IMR-90 (cell line): ENCODE results near the gene OR4E2. TPM values are rescaled to one million over a fixed set of nuclear protein-coding genes. Genes with fewer than 3 reads are reported as not detected.

Experiments
- ATAC-seq: fragments of 200-7000 bp; cut with Tn5 transposase; 2 replicates; pipeline ENCODE4 v1.9.1; 2020; ENCODE audit warnings: low read depth, mild to moderate bottlenecking, moderate library complexity
- BruUV-seq: library from RNA; stranded (reverse); fragments of 400-500 nt; replicated peaks from 2 replicates; lab custom pipeline; 2021; lab: Mats Ljungman, UMichigan
- CTCF ChIA-PET: fragments of 300-600 bp; formaldehyde crosslinking; extraction: SDS; loops from one replicate; lab custom pipeline; 2021; ENCODE audit warnings: antibody characterized with exemption; lab: Yijun Ruan, JAX
- POLR2A ChIA-PET: fragments of 300-600 bp; sonication (Branson Sonifier 250); formaldehyde crosslinking; loops from one replicate; lab custom pipeline; 2022; ENCODE audit warnings: antibody characterized with exemption; ENCODE audit not compliant: unreplicated experiment; lab: Charles Lee
- DNase-seq: peaks from one replicate; pipeline ENCODE4 v3.0.0; 2013
- H2AFZ ChIP-seq: replicated peaks from 2 replicates; pipeline ENCODE3; 2013; ENCODE audit warnings: low read length, mild to moderate bottlenecking; ENCODE audit not compliant: poor library complexity
- H2AK5ac ChIP-seq: 2 replicates; pipeline ENCODE4 v1.6.1; 2013; ENCODE audit warnings: low read depth, low read length, inconsistent platforms
- H2AK9ac ChIP-seq: replicated peaks from 2 replicates; pipeline ENCODE3; 2013; ENCODE audit warnings: mild to moderate bottlenecking, low read depth, low read length, moderate library complexity; ENCODE audit not compliant: poor library complexity
- H2BK120ac ChIP-seq: 2 replicates; pipeline ENCODE4 v1.6.1; 2013; ENCODE audit warnings: low read depth, low read length, inconsistent platforms
- H2BK15ac ChIP-seq: 3 replicates; pipeline ENCODE4 v1.6.1; 2013; ENCODE audit warnings: low read depth, low read length, inconsistent platforms
- H2BK20ac ChIP-seq: 2 replicates; pipeline ENCODE4 v1.6.1; 2013; ENCODE audit warnings: low read depth, mild to moderate bottlenecking, inconsistent platforms, low read length, moderate library complexity
- H2BK5ac ChIP-seq: 2 replicates; pipeline ENCODE4 v1.6.1; 2013; ENCODE audit warnings: mild to moderate bottlenecking, low read depth, low read length, inconsistent platforms; ENCODE audit not compliant: poor library complexity, severe bottlenecking
- H3K14ac ChIP-seq: replicated peaks from 2 replicates; pipeline ENCODE4 v1.6.1; 2013; ENCODE audit warnings: low read depth, low read length, inconsistent platforms
- H3K18ac ChIP-seq: 2 replicates; pipeline ENCODE4 v1.6.1; 2013; ENCODE audit warnings: low read depth, low read length, control low read depth
- H3K23ac ChIP-seq: 2 replicates; pipeline ENCODE4 v1.6.1; 2013; ENCODE audit warnings: low read depth, low read length, inconsistent platforms
- H3K27ac ChIP-seq: 2 replicates; pipeline ENCODE4 v1.5.1; 2013; ENCODE audit warnings: mild to moderate bottlenecking, control low read depth, low read length; ENCODE audit not compliant: insufficient read depth
- H3K27me3 ChIP-seq: 2 replicates; pipeline ENCODE4 v1.6.1; 2013; ENCODE audit warnings: low read length; ENCODE audit not compliant: control insufficient read depth, insufficient read depth
- H3K36me3 ChIP-seq: 2 replicates; pipeline ENCODE4 v1.6.1; 2013; ENCODE audit warnings: low read length, mixed read lengths; ENCODE audit not compliant: control insufficient read depth, insufficient read depth
- H3K4ac ChIP-seq: 2 replicates; pipeline ENCODE4 v1.6.1; 2013; ENCODE audit warnings: low read depth, low read length, inconsistent platforms
- H3K4me1 ChIP-seq: 2 replicates; pipeline ENCODE4 v1.6.1; 2013; ENCODE audit warnings: low read length, mixed read lengths; ENCODE audit not compliant: control insufficient read depth, insufficient read depth
- H3K4me2 ChIP-seq: 2 replicates; pipeline ENCODE4 v1.6.1; 2013; ENCODE audit warnings: low read depth, mild to moderate bottlenecking, control low read depth, low read length, moderate library complexity
- H3K4me3 ChIP-seq: 2 replicates; pipeline ENCODE4 v1.5.1; 2013; ENCODE audit warnings: low read depth, mild to moderate bottlenecking, control low read depth, low read length, moderate library complexity; ENCODE audit not compliant: insufficient read depth
- H3K56ac ChIP-seq: 2 replicates; pipeline ENCODE4 v1.6.1; 2013; ENCODE audit warnings: low read length, inconsistent platforms; ENCODE audit not compliant: insufficient read depth; ENCODE audit errors: extremely low read depth
- H3K79me1 ChIP-seq, 2 experiments: 2 replicates each; pipeline ENCODE4 v1.6.1; 2013; ENCODE audit warnings: low read length in 2 of 2, inconsistent platforms in 1 of 2, low read depth in 1 of 2
- H3K9ac ChIP-seq: 2 replicates; pipeline ENCODE4 v1.6.1; 2013; ENCODE audit warnings: low read depth, low read length, control low read depth
- H3K9me1 ChIP-seq: 2 replicates; pipeline ENCODE4 v1.6.1; 2013; ENCODE audit warnings: low read length, inconsistent platforms; ENCODE audit not compliant: insufficient read depth
- H3K9me3 ChIP-seq: 2 replicates; pipeline ENCODE4 v1.6.1; 2013; ENCODE audit warnings: low read length; ENCODE audit not compliant: control insufficient read depth, insufficient read depth
- H4K20me1 ChIP-seq: 2 replicates; pipeline ENCODE4 v1.6.1; 2013; ENCODE audit warnings: low read length, inconsistent platforms; ENCODE audit not compliant: insufficient read depth
- H4K5ac ChIP-seq: 2 replicates; pipeline ENCODE4 v1.6.1; 2013; ENCODE audit warnings: mild to moderate bottlenecking, low read depth, low read length, control low read depth
- H4K8ac ChIP-seq, 2 experiments: 2 replicates each; pipeline ENCODE4 v1.6.1; 2013; ENCODE audit warnings: low read depth in 2 of 2, low read length in 2 of 2, control low read depth in 1 of 2, inconsistent platforms in 1 of 2
- H4K91ac ChIP-seq: 2 replicates; pipeline ENCODE4 v1.6.1; 2013; ENCODE audit warnings: low read depth, low read length, inconsistent platforms; ENCODE audit not compliant: insufficient read depth
- BHLHE40 ChIP-seq: fragments of 150-350 bp; IDR thresholded peaks from 2 replicates; pipeline ENCODE4 v1.6.1; 2016; ENCODE audit warnings: mild to moderate bottlenecking, low read depth, low read length
- CEBPB ChIP-seq: IDR thresholded peaks from 2 replicates; pipeline ENCODE4 v1.6.1; 2012; ENCODE audit warnings: low read depth, low read length, improper control_type of control experiment
- CHD1 ChIP-seq: IDR thresholded peaks from 2 replicates; pipeline ENCODE4 v1.6.1; 2012; ENCODE audit warnings: low read depth, low read length, improper control_type of control experiment
- FOS ChIP-seq: fragments of 150-350 bp; IDR thresholded peaks from 2 replicates; pipeline ENCODE4 v1.6.1; 2016; ENCODE audit warnings: low read depth, low read length
- MAFK ChIP-seq: IDR thresholded peaks from 2 replicates; pipeline ENCODE4 v1.6.1; 2012; ENCODE audit warnings: low read depth, low read length, improper control_type of control experiment
- MAZ ChIP-seq: IDR thresholded peaks from 2 replicates; pipeline ENCODE4 v1.6.1; 2012; ENCODE audit warnings: low read depth, mild to moderate bottlenecking, low read length, improper control_type of control experiment, moderate library complexity, borderline replicate concordance
- MXI1 ChIP-seq: IDR thresholded peaks from 2 replicates; pipeline ENCODE4 v1.6.1; 2012; ENCODE audit warnings: low read depth, mild to moderate bottlenecking, low read length, moderate library complexity, borderline replicate concordance
- NFE2L2 ChIP-seq: fragments of 150-350 bp; IDR thresholded peaks from 2 replicates; pipeline ENCODE4 v1.6.1; 2016; ENCODE audit warnings: low read depth, mild to moderate bottlenecking, low read length
- POLR2A ChIP-seq: IDR thresholded peaks from 2 replicates; pipeline ENCODE4 v1.6.1; 2012; ENCODE audit warnings: mild to moderate bottlenecking, low read depth, low read length
- RAD21 ChIP-seq: IDR thresholded peaks from 2 replicates; pipeline ENCODE4 v1.6.1; 2012; ENCODE audit warnings: low read length, improper control_type of control experiment
- RCOR1 ChIP-seq: IDR thresholded peaks from 2 replicates; pipeline ENCODE4 v1.6.1; 2012; ENCODE audit warnings: mild to moderate bottlenecking, low read length, improper control_type of control experiment; ENCODE audit not compliant: insufficient replicate concordance
- RFX5 ChIP-seq: IDR thresholded peaks from 2 replicates; pipeline ENCODE4 v1.8.0; 2012; ENCODE audit warnings: low read depth, mild to moderate bottlenecking, low read length, moderate library complexity
- SMC3 ChIP-seq: fragments of 150-350 bp; IDR thresholded peaks from 2 replicates; pipeline ENCODE4 v1.6.1; 2016; ENCODE audit warnings: low read depth, mild to moderate bottlenecking, antibody characterized with exemption, low read length, moderate library complexity
- WGBS, 2 experiments: methylation state at CpG; one replicate each; pipeline versions ENCODE4 v1.1.5 to v1.1.7; 2013; ENCODE audit warnings: missing lambda C conversion rate in 2 of 2; ENCODE audit not compliant: insufficient read length in 1 of 2; ENCODE audit errors: extremely low coverage in 2 of 2; 5-methylcytosine and 5-hydroxymethylcytosine counted together
- dilution Hi-C: fragments of 300-500 bp; cut with HindIII; formaldehyde crosslinking; loops from one replicate; pipeline ENCODE4 v1.14.3; 2018; ENCODE audit warnings: low sequenced_read_pairs; ENCODE audit not compliant: unreplicated experiment
- in situ Hi-C: fragments of 300-500 bp; cut with MboI; formaldehyde crosslinking; loops from 3 replicates; pipeline ENCODE4 v1.14.3; 2019; ENCODE audit warnings: low sequenced_read_pairs, inconsistent platforms, mixed read lengths
- intact Hi-C: fragments of 100-400 bp; cut with micrococcal nuclease; formaldehyde crosslinking; loops from 2 replicates; pipeline ENCODE4 v1.10.0; 2022
- polyA plus RNA-seq, 3 experiments: library from polyadenylated mRNA; depleted of rRNA; stranded (reverse); fragments of >200 nt; gene quantifications; 2 replicates each; pipeline ENCODE4 v1.2.3, GENCODE V29; 2012; ENCODE audit warnings: low replicate concordance in 1 of 3
- total RNA-seq: library from RNA; depleted of rRNA; stranded (reverse); fragments of >200 nt; gene quantifications from 2 replicates; pipeline ENCODE4 v1.2.3, GENCODE V29; 2012
- TF ChIP-seq, protein P1 (sequence below): conservative IDR thresholded peaks from 2 replicates; pipeline ENCODE4 v1.5.1; 2012; ENCODE audit warnings: mild to moderate bottlenecking, low read depth, low read length, improper control_type of control experiment
- TF ChIP-seq, protein P2 (sequence below): fragments of 150-350 bp; IDR thresholded peaks from 2 replicates; pipeline ENCODE4 v1.6.1; 2017; ENCODE audit warnings: mild to moderate bottlenecking, antibody characterized with exemption, low read length, low read depth
- TF ChIP-seq, protein P3 (sequence below): fragments of 150-350 bp; IDR thresholded peaks from 2 replicates; pipeline ENCODE4 v1.6.1; 2016; ENCODE audit warnings: low read depth, mild to moderate bottlenecking, low read length, moderate library complexity, borderline replicate concordance

Gene OR4E2
- total and polyA plus RNA-seq, 2 of the 4 experiments (the other 2 are of a cell fraction): not detected

DNA sequence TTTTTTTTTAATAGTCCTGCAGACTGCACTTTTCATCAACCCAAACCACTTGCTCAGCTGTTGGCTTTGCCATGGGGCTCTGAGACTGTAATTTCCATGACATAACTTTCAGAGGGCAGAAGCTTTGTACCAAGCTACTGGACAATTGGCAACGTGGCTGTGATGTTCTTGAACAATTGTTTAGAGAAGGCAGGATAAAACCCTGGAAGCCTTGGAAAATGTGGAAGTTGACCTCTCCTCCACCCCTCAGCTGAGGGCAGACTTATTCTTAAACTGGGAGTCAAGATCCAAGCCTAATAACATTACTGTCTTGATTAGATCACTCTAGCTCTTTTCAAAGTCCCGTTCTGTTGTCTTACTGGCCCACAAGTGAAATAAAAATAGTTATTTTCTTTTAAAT, 17.7 kb downstream of the OR4E2 start:
- no peaks in the 10 kb centered on the region for H3K79me1 ChIP-seq
- no peaks in the 10 kb centered on the region for H3K27me3 ChIP-seq
- no peak overlapping the region for H2AK5ac ChIP-seq
- ChIA-PET POLR2A (no interaction called here), CTCF (no interaction called here)
- H2AFZ ChIP-seq: no peak overlapping the region
- H3K9ac ChIP-seq: no peak overlapping the region
- no CpG with 5 or more reads among the region's 2 CpGs for WGBS, 2 experiments
- H3K27ac ChIP-seq: no peak overlapping the region
- H2BK15ac ChIP-seq: no peak overlapping the region
- H4K5ac ChIP-seq: no peak overlapping the region
- ATAC-seq: no peak
- no peaks in the 10 kb centered on the region for H4K20me1 ChIP-seq
- no peak overlapping the region for H3K18ac ChIP-seq
- H3K9me1 ChIP-seq: no peaks in the 10 kb centered on the region
- dilution Hi-C loops (no loop called here), in situ Hi-C loops (no loop called here), intact Hi-C loops (no loop called here)
- H3K23ac ChIP-seq: no peak overlapping the region
- no peak overlapping the region for H2BK20ac ChIP-seq
- BruUV-seq: no TSS peak
- no peaks in the 10 kb centered on the region for H3K4me1 ChIP-seq
- TF ChIP-seq RFX5 (no peak), FOS (no peak), CHD1 (no peak), NFE2L2 (no peak), CEBPB (no peak), MXI1 (no peak), RAD21 (no peak), RCOR1 (no peak), POLR2A (no peak), BHLHE40 (no peak), SMC3 (no peak), MAFK (no peak), MAZ (no peak)
- TF ChIP-seq, protein P1, sequence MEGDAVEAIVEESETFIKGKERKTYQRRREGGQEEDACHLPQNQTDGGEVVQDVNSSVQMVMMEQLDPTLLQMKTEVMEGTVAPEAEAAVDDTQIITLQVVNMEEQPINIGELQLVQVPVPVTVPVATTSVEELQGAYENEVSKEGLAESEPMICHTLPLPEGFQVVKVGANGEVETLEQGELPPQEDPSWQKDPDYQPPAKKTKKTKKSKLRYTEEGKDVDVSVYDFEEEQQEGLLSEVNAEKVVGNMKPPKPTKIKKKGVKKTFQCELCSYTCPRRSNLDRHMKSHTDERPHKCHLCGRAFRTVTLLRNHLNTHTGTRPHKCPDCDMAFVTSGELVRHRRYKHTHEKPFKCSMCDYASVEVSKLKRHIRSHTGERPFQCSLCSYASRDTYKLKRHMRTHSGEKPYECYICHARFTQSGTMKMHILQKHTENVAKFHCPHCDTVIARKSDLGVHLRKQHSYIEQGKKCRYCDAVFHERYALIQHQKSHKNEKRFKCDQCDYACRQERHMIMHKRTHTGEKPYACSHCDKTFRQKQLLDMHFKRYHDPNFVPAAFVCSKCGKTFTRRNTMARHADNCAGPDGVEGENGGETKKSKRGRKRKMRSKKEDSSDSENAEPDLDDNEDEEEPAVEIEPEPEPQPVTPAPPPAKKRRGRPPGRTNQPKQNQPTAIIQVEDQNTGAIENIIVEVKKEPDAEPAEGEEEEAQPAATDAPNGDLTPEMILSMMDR: no peak
- TF ChIP-seq, protein P2, sequence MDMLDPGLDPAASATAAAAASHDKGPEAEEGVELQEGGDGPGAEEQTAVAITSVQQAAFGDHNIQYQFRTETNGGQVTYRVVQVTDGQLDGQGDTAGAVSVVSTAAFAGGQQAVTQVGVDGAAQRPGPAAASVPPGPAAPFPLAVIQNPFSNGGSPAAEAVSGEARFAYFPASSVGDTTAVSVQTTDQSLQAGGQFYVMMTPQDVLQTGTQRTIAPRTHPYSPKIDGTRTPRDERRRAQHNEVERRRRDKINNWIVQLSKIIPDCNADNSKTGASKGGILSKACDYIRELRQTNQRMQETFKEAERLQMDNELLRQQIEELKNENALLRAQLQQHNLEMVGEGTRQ: no peak
- TF ChIP-seq, protein P3, sequence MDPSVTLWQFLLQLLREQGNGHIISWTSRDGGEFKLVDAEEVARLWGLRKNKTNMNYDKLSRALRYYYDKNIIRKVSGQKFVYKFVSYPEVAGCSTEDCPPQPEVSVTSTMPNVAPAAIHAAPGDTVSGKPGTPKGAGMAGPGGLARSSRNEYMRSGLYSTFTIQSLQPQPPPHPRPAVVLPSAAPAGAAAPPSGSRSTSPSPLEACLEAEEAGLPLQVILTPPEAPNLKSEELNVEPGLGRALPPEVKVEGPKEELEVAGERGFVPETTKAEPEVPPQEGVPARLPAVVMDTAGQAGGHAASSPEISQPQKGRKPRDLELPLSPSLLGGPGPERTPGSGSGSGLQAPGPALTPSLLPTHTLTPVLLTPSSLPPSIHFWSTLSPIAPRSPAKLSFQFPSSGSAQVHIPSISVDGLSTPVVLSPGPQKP: no peak
- H2AK9ac ChIP-seq: no peak overlapping the region
- H3K36me3 ChIP-seq: no peaks in the 10 kb centered on the region
- no peak for DNase-seq
- H3K56ac ChIP-seq: no peak overlapping the region
- no peak overlapping the region for H3K4me2 ChIP-seq
- no peak overlapping the region for H3K4me3 ChIP-seq
- no peak overlapping the region for H2BK120ac ChIP-seq
- H4K8ac ChIP-seq: no peak overlapping the region
- H2BK5ac ChIP-seq: no peak overlapping the region
- H3K4ac ChIP-seq: no peak overlapping the region
- H3K14ac ChIP-seq: no peak overlapping the region
- H3K9me3 ChIP-seq: no peaks in the 10 kb centered on the region
- H4K91ac ChIP-seq: no peak overlapping the region
